ENCODE data around the gene WWC2.

WWC2 gene

DNA sequence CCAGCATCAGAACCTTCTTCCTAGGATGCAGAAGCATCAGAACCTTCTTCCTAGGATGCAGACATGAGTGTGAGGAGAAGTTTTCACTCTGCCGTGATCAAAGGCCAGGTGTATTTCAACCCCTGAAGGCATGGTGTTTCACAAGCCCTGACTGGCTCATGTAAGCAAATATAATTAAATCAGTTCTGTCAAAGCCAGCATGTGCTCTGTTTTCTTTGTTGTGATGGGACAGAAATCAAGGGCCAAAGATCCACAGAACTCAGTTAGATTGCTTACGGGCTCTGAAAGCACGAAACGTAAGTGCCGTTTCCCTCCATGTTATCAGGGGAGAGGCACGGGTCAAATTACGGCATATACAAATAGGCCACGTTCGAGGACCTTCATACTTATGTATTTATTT lies 255.2 kb downstream of the WWC2 start:
- no peak for DNase-seq (ENCODE audit: low spot score)

DNA sequence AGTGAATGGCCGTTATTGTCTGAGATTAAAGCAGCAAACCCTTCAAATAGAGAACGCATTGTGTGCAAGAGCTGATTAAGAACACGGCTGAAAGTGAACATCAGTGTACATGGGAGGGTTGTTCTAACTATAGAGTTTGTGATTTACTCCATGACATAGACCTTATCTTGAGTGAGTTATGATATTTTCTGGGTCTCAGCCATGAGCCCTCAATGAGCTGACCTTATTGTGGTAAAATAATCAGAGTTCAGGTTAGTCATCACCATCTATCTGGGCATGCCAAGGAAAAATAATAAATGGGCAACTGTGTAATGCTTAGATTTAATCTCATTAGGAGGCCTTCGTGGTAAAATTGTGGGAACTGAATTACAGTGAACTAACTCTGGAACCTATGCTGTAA lies 256.3 kb downstream of the WWC2 start:
- DNase-seq (ENCODE audit: low spot score), result peak; percentile 46

DNA sequence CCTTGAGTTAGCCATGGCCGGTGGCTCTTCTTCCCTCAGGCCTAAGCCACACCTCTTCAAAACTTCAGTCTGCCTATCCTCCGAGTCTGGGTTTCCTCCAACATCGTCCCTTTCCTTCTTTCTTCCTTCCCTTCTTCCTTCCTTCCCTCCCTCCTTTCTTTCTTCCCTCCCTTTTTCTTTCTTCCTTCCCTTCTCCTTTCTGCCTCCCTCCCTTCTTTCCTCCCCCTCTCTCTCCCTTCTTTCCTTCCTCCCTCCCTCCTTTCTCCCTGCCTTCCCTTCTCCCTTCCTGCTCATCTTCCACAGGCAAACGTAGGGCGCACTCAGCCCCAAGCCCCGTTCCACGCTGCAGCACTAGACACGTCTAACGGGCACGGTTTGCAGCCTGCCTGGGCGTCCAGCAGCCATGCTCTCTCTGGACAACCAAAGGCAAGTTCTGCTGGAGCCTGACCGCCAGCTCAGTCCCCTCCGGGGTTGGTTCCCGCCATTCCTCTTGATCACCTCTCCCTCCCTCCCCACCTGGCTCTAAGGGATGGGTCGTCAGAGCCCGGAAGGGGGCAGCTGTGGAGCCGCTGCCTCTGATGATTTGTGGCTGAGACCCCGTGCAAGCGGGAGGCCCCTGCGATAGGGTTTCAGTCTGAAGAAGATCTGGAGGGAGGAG lies 257.2 kb downstream of the WWC2 start:
- DNase-seq (ENCODE audit: low spot score), result no peak

DNA sequence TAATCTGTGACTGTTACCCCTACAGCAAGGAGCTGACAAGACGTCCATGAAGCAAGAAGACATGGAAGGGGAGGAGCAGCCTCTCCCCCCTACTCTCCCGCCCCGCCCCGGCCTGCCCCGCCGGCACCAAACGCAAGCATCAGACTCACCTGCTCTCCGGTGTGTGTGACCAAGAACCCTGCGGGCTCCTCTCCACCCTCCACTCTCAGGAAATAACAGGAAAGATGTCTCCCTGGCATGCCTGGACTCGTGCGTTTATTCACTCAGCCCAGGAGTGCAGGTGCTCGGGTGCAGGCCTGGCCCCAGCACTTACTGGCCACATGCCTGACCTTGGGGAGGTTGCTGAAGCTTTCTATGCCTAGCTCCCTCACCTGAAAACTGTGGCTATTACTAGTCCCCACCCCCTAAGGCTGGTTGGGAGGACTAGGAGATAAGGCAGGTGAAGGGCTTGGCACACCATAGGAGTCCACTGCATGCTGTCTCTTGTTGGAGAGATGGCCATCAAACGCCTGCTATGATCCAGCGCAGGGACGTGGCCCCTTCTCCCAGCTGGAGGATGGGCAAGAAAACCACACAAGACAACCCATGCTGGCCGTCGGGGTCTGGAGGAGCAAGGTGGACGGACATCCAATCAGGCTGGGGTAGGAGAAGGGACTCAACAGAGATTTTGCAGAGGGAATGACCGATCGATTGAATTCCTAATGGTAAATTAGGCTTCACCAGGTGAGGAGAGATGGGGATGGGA lies 258.0 kb downstream of the WWC2 start:
- no peak for DNase-seq (ENCODE audit: low spot score)

DNA sequence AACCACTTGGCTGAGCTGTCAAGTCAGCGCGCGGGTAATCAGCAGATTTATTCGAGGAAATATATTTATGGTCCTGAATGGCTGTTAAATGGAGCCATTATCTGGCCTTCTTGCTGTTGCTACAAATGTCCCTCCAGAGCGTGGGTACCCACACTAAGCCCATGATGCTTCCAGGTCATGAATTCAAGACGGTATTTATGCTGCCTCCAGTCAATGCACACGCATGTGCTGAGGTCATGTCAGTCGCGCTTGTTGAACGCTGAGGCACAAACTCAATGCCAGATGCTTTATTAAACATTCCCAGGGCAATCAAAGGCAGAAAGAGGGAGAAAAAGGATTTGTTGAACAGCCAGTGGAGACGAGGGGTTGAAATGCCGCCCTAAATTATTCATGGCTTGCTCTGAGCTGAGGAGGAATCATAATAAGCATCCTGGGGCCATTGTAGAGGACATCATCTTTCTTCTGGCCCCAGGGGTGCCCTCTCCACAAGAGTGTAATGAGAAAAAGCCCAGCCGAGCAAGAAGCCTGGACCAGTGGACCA lies 259.2 kb downstream of the WWC2 start:
- DNase-seq (ENCODE audit: low spot score), result no peak

DNA sequence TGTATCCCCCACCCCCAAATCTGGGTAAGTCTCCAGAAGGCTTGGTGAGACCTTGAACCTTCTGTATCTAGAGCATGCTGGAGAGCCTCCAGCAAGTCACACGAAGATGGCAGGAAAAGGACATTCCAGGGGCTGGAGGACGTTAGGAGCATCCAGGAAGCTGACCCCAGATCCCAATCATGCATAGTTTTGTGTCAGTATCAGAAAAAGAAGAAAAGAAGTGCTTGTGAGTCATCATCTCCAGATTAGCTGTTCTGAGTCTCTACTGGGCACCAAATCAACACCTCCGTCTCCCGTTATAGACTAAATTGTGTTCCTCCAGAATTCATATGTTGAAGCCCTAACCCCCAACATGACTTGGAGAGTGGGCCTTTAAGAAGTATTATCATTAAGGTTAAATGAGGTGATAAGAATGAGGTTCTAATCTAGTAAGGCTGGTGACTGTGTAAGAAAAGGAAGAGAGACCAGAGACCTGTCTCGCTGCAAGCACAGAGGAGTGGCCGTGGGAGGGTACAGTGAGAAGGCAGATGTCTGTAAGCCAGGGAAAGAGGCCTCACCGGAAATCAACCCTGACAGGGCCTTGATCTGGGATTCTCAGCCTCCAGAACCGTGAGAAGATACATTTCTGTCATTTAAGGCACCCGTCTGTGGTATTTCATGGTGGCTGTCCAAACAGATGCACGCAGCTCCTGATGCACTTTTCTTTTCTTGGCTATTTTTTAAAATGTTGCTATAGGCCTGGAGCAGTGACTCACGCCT lies 261.3 kb downstream of the WWC2 start:
- DNase-seq (ENCODE audit: low spot score), result peak; percentile 46

DNA sequence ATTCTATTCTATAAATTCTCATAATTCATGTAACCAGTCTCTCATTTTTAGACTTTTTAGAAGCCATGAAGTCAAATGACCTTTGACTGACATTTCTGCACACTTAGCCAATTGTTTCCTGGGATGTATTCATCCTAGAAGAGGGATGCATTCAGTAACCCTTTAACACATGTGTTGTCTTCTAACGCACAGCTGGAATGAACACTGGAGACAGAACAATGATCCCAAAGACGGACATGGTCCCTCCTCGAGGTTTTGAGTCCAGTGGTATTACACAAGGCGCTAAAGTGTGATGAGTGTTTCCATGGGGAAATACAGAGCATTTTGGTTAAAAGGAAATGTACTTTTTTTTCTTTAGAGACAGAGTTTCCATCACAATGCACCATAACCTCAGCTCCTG lies 263.0 kb downstream of the WWC2 start:
- DNase-seq (ENCODE audit: low spot score), result no peak

DNA sequence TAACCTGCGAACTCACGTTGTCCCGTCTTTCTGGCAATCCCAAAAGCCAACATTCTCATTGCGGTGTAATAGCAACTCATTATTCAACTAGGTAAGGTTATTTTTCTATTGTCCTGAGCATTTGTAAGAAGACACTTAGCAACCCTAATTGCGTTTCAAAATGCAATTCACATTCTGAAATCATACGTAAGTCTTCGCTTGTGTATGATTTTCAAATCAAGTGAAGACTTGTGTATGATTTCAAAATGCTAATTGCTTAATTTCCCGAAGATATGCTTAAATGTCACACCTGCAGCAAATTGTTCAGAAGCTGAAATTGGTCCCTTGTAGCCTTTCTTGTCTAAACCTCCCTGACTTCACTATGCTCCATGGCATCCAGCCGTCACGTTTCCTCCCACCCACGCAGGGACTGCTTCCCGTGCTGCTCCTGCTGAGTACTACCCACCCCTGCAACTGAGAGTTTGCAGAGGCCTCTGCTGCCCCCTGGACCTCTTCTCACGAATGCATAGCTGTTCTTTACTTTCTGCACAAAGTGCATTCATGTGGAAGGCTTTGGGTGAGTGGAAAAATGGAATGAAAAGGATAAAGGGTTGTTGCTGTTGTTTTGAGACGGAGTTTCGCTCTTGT lies 264.0 kb downstream of the WWC2 start:
- DNase-seq (ENCODE audit: low spot score), result peak; percentile 30

DNA sequence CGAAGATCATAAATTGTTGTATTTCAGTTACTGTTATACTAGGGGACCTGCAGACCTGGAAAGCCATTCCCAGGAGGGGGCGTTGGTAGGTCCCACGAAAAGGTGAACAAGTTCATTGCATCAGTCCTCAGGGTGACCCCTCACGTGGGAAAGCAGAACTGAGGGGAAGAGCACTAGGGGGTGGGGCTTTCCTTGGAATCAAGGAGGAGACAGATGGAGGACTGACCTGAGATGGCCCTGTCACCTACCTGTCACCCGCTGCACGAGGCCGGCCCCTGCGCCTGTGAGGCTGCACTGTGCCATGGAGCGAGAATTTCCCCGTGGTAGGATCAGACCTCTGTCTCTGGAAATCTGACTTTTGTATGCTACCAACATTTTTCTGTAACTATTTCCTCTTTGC lies 265.0 kb downstream of the WWC2 start:
- no peak for DNase-seq (ENCODE audit: low spot score)

DNA sequence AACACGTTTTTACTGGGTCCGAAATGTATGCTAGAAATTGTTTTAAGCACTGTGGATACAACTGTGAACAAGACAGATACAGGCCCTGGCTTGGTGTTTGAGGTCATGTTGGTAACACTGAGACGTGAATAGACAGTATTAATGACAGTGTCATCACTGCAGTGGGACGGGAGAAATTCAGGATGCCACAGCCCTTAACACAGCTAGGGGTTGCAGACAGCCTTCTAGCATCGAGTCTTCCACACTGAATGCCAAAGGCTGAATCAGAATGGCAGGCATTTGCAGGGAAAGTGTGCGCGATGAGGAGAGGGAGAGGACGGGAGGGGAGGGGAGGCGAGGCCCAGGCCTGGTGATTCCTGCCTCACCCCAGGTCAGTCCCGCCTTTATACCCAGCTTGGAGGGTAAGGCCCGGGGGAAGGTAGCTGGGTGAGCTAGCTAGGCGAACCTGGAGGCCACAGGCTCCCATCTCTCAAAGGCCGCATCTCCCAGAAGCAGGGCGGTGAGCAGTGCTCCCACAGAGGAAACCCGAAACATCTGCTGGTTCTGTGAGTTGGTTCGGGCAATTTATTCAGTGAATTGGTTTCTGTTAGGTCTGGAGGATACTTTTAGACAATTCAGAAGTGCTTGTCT lies 267.3 kb downstream of the WWC2 start:
- no peak for DNase-seq (ENCODE audit: low spot score)

DNA sequence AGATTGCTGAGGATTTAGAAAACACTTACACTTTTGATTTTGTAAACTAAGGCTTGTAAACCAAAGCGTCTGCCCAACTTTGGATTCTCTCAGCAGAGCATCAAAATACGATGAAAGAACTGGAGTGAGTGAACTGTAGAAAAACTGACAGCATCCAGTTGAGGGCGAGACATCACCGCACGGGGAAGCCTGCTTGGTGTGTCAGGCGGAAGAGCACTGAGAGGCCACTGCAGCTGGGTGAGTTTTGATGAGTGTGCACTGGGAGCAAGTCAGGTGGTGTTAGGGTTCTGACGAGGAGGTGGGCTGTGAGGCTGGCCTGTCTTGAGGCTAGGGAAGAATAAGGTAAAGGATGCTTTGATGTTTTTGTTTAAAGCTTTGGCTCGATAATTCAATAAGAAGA lies 270.0 kb downstream of the WWC2 start:
- no peak for DNase-seq (ENCODE audit: low spot score)

Data from AG20443 (cell line).